ENCODE measurements around the gene TRAP1.

DNA sequence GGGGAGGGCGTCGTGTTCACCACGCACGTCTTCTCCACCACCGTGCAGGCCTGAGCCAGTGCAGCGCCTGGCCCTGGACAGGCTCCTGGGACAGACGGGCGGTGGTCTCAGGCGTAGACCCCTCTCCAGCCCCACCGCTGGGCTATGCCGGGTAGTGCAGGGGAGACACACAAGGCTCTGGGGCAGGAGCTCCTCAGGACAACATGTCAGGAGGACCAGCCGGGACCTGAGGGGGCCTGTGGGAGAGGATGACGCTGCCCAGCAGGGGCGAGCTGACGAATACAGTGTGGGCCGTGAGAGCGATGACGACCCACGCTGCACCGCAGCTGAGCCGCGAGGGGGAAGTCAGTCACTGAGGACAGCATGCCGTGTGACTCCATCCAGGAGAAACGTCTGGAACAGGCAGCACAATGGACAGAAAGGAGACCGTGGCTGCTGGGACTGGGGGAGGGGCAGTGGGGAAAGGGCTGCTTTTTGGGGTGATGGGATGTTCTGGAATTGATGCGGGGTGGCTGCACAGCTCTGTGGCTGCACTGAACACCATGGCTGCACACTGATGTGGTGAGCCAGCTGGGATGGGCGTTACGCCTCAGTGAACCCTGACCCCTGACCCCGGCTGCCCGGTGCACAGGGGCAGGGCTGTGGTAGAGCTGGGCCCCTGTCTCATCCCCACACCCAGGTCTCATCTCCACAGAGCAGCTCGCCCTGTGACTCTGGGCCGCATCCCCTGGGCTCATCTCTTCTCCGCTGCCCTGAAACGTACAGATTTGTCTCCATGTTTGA lies 42.6 kb downstream of the TRAP1 start:
- TF ChIP-seq, protein P1, sequence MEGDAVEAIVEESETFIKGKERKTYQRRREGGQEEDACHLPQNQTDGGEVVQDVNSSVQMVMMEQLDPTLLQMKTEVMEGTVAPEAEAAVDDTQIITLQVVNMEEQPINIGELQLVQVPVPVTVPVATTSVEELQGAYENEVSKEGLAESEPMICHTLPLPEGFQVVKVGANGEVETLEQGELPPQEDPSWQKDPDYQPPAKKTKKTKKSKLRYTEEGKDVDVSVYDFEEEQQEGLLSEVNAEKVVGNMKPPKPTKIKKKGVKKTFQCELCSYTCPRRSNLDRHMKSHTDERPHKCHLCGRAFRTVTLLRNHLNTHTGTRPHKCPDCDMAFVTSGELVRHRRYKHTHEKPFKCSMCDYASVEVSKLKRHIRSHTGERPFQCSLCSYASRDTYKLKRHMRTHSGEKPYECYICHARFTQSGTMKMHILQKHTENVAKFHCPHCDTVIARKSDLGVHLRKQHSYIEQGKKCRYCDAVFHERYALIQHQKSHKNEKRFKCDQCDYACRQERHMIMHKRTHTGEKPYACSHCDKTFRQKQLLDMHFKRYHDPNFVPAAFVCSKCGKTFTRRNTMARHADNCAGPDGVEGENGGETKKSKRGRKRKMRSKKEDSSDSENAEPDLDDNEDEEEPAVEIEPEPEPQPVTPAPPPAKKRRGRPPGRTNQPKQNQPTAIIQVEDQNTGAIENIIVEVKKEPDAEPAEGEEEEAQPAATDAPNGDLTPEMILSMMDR (IDR thresholded peaks at IDR 0.05): no peak
- TF ChIP-seq POLR2A (IDR thresholded peaks at IDR 0.05) (no peak), POLR2AphosphoS5 (IDR thresholded peaks at IDR 0.05) (no peak), EP300 (IDR thresholded peaks at IDR 0.05; ENCODE audit: low read depth) (no peak)

Data from transverse colon (tissue), 4 donors.